T-helper 2 cell treated with Interferon-gamma antibody and Interleukin-4, amounts not matched to agents 100 ng/mL and 5 ng/mL, for 36 hours (primary cell): ENCODE measurements around the gene ZFAND3. TPM values are rescaled to one million over a fixed set of nuclear protein-coding genes. Genes with fewer than 3 reads are reported as not detected.

ENCODE experiments used
- intact Hi-C: fragments of 100-400 bp; cut with micrococcal nuclease; formaldehyde crosslinking; loops from one replicate; pipeline ENCODE4 v1.15.1; 2023
- total RNA-seq: library from RNA; stranded (reverse); gene quantifications from 2 replicates; pipeline ENCODE4 v1.2.3, GENCODE V29; 2022

The ZFAND3 gene
- total RNA-seq, 1 donor from 2014 or later = 38.3 TPM

GRCh38 chr6:37794825-37795224 is 24.7 kb upstream of the ZFAND3 start:
- intact Hi-C loops = loop anchor here (5.0 kb wide), 1 partner anchor 217 kb away; no protein-coding TSS in a partner anchor

DNA sequence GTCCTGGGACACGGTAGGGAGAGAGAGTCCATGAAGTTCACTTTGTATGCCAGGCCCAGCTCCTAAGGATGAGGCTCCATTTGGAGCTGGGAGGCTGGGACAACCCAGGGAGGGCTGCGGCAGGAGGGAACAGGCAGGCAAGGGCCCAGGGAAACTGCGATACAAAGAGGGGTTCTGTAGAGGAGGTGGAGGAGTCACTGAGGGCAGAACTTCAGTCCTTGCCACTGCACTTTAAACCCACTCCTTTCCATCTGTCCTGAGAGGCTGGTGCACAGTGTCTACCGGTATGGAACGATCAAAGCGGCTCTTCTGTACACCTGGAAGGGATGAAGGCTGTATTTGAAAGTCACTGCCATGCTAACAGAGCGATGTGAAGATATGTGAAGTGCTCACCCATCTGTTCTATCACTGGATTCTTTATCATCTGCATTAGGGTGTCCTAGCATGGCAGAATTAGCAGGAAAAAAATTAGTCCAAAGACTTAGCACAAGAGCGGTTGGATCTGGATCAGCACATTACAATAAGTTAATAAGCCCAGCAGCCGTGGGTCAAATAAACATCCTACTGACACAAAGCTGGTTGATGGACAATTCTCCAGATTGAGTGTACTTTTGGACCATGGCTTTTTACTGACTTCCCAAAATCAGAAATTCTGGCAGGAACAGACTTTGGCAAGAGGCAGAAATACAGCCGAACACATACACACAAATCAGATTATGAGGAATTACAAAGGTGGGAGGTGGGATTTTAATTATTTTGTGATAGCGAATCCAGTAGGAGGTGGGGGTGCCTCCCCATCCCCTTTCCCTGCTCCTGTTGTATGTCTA is 20.9 kb upstream of the ZFAND3 start:
- intact Hi-C loops = no loop called here

GRCh38 chr6:37799263-37799644 is 20.3 kb upstream of the ZFAND3 start:
- intact Hi-C loops = no loop called here

DNA sequence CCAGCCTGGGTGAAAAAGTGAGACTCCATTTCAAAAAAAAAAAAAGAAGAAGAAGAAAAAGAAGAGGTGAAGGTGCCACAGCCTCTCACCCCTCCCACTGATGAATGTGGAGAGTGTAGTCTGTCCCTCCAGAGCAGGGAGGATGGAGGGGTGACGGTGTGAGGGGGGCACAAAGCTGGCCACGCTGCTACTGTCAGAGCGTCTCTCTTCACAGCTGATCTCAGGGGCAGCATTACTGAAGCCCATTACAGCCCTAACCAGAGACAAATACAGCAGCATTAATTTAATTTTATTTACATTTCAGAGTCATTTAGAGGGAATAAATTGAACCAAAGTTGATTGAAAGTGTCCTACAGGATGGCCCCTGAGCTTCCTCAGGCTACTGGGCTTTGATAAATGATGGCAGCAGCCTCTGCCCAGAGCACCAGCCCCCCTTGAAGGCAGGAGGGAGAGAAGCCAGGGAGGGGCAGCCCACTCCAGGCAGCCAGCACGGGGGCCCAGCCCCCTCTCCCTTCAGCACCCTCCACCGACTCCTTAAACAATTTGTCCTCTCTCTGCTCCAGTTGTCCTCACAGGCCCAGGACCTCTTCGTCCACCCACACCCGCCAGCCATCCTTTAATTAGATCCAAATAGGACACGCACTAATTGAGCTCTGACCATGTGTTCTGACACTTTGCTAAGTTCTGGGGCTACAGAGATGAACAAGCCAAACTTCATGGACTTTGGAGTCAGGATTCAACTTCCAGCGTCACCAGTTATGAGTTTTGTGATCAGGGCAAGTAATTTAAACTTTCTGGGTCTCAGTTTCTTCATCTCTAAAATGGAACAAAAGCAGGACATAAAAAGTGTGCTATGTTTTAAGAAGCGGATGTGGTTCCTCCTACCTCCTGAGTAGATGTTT is 18.6 kb upstream of the ZFAND3 start:
- intact Hi-C loops = no loop called here

DNA sequence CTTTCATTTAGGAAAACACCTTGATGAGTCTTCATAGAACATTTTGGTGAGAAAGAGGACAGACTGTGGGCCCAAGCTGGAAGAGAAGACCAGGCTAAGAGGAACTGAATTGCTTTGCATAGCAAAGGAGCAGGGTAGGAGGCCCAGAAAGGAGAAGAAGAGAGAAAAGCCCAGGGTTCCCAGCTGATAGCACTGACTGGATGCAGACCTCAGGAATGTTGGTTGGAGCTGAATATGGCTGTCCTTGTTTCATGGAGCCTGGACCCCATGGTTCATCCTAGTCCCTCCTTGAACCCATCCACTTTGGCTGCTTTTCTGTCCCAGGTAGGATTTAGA is 18.0 kb upstream of the ZFAND3 start:
- intact Hi-C loops = no loop called here

DNA sequence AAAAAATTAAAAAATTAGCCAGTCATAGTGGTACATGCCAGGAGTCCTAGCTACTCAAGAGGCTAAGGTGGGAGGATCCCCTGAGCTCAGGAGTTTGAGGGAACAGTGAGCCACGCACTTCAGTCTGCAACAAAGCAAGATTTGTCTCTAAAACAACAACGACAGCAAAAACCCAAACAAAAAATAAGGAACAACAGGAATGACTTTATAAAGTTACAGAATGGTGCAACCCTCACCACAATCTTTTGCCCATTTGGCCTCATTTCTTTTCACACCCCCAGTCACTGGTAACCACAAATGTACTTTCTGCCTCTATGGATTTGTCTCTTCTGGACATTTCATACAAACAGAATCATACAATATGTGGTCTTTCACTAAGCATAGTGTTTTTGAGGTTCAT is 16.7 kb upstream of the ZFAND3 start:
- intact Hi-C loops = no loop called here

DNA sequence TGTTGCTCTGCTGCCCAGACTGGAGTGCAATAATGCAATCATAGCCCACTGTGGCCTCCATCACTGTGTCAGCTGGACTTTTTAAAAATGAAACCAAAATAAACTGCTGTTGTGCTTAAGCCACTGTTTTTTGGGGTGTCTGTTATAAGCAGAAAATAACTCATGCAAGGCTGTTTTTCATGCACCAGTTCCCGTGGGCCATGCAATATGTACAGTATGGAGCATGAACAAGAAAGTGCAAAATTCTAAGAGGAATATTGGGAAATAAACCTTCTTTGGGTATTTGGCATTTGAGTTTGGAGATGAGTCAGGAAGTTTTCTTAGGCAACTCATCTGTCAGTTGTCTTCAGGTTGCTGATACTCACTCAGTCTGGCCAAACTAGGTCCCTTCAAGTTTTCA is 14.9 kb upstream of the ZFAND3 start:
- intact Hi-C loops = no loop called here

- intact Hi-C loops = no loop called here
Observed at GRCh38 chr6:37806213-37806612, 13.3 kb upstream of the ZFAND3 start.

GRCh38 chr6:37807656-37808055 is 11.9 kb upstream of the ZFAND3 start:
- intact Hi-C loops = no loop called here

GRCh38 chr6:37809197-37809543 is 10.4 kb upstream of the ZFAND3 start:
- intact Hi-C loops = no loop called here

DNA sequence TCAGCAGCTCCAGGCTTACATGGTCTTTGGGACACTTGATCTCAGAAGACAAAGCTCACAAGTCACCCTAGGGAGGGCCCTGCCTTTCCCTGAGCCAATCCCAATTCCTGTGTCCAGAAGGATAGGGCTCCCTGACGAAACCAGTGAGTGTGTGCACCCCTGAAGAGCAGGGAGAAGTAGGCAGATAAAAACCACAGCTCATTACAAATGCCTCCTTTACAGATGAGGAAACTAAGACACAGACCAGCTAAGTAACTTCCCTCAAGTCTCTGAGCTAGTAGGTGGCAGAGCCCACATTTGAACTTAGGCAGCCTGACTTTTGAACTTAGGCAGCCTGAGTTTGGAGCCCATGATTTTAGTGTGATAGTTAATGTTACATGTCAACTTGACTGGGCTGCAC is 6.7 kb upstream of the ZFAND3 start:
- intact Hi-C loops = no loop called here

GRCh38 chr6:37814374-37814773 is 5.2 kb upstream of the ZFAND3 start:
- intact Hi-C loops = no loop called here

- intact Hi-C loops = no loop called here
Observed at GRCh38 chr6:37816599-37817375, 2.7 kb upstream of the ZFAND3 start.

- intact Hi-C loops = loop anchor here (1.0 to 2.0 kb wide), 4 partner anchors 27 to 464 kb away; partner anchors contain the start of genes CMTR1 and MDGA1
Observed at GRCh38 chr6:37818536-37819176, 871 bp upstream of the ZFAND3 start.

DNA sequence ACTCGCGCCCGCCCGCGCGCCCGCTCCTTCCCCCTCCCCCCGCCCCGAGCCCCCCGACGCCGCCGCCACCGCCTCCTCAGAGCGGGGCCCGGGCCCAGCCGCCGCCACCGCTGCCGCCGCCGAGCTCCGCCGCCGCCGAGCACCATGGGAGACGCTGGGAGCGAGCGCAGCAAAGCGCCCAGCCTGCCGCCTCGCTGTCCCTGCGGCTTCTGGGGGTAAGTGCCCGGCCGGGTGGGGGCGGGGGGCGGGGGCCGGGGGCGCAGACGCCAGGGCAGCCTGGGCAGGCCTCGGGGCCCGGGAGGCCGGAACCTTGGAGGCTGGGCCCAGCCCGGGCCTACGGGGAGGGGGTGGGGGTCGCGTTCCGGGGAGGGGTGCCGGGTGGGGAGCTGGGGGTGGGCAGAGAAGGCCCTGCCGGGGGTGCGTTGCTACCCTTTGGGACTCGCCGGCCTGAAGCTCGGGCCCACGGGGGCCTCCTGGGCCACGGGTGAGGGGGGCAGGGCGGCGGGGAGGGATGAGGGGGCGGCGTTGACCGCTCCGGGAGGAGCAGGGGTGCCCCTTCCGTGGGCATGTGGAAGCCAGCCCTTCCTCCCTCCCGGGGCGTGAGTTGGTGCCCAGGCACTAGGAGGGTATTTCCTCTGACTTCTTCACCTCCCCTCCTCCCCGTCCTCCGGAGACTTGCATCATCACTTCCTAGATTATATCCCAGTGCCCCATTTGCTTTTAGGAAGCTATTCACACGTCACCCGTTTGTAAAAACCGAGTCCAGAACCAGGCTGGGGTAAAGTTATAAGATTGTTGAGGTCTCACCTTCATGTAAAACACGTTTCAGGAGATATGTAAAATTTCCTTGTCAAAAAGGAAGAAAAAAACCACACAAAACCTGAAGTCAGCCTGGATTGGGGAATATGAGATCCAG is 533 bp downstream of the ZFAND3 start:
- intact Hi-C loops = loop anchor here (1.0 to 2.0 kb wide), 4 partner anchors 29 to 466 kb away; partner anchors contain the start of genes CMTR1 and MDGA1

DNA sequence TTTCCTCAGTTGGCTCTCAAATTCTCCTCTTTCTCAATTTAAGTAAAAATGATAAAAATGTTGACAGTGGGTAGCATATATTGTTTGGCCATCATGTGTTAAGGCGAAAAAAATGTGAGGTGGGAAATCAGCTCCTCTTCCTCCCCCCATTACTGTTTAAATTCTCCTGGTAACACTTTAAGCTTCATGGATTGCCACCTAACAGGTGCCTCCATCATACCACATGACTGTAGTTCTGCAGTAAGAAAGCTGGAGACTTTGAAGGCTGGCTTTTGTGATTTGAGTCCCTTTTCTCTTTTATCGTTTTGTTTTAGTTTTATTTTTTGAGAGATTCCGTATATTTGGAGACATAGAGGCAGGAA is 1.2 kb downstream of the ZFAND3 start:
- intact Hi-C loops = no loop called here

GRCh38 chr6:37821446-37821845 is 1.9 kb downstream of the ZFAND3 start:
- intact Hi-C loops = no loop called here

DNA sequence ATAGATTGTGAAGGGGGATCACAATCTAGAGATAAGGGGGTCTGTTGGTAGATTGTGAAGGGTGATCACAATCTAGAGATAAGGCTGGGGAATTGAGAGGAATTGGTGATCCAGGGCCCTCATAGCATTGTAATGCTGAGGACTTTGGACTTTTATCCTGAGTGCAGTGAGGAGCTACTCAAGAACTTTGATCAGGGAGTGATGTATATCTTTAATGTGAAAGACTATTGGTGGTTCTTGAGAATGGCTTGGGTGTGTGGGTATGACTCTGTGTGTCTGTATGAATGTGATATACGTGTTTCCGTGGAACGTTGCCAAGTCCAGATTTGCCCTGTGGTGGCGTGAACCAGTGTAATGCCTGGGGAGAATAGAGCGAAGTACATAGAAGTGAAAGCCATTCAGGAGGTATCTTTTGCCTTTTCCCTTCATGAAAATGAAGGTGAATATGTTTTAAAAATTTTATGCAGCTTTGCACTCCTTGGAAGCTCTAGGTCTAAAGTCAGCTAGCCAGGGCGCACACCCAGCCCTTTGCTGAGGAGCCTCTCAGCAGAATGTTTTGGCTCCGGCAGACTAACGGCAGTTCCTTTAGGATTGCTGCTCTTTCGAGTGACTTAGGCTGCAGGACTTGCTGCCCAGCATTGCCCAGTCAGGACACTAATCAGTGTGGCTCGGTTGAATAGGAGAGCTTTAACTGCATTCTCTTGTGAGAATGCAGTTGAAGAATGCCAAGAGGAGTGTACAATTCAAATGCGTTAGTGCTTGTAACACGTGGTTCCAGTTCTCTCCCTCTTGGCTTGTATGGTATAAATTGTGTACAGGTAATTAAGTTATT is 3.5 kb downstream of the ZFAND3 start:
- intact Hi-C loops = no loop called here

DNA sequence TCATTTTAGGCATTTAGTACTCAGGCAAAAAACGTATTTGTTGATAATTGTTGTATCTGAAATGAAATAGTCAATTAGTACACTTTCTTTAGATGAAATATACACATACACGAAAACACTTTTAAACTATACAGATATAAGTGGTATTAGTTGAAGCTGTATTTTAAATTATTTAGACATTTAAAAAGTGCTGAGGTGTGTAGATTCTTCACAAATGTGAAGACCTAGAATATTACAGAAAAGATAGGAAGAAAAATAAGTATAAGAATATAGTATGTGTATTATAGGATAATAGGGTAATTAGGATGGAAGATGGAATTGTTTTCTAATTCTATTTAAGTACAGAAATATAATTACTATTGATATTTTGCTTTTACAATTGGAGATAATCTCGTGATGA is 4.6 kb downstream of the ZFAND3 start:
- intact Hi-C loops = no loop called here
